ENCODE measurements around the gene SETD2.

DNA sequence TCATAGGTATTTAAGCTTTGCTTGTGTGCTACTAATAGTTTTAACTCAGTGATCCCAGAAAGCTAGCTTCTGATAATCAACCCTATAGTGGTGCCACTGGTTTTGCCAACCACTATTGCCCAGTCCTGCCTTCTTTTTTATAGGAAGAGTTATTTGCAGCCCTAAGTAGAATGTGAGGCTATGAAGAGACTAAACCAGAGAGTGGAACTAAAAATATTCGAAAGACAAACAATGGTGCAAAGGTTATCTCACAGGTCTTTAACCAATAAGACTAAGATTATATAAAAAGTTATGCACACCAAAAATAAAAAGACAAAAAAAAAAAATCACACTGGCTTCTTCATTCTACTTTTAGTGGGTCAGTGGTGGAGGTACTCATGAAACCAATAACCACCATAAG, 98.9 kb downstream of the SETD2 start:
- TF ChIP-seq POLR2AphosphoS5 (IDR thresholded peaks at IDR 0.05), result no peak
- no peak for TF ChIP-seq POLR2A (IDR thresholded peaks at IDR 0.05)
- TF ChIP-seq, protein P1, sequence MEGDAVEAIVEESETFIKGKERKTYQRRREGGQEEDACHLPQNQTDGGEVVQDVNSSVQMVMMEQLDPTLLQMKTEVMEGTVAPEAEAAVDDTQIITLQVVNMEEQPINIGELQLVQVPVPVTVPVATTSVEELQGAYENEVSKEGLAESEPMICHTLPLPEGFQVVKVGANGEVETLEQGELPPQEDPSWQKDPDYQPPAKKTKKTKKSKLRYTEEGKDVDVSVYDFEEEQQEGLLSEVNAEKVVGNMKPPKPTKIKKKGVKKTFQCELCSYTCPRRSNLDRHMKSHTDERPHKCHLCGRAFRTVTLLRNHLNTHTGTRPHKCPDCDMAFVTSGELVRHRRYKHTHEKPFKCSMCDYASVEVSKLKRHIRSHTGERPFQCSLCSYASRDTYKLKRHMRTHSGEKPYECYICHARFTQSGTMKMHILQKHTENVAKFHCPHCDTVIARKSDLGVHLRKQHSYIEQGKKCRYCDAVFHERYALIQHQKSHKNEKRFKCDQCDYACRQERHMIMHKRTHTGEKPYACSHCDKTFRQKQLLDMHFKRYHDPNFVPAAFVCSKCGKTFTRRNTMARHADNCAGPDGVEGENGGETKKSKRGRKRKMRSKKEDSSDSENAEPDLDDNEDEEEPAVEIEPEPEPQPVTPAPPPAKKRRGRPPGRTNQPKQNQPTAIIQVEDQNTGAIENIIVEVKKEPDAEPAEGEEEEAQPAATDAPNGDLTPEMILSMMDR (IDR thresholded peaks at IDR 0.05), result no peak

All from transverse colon (tissue), 4 donors.